Renal pelvis (tissue), 4 donors: ENCODE measurements around the gene KIF5A. TPM values are rescaled to one million over a fixed set of nuclear protein-coding genes. Genes with fewer than 3 reads are reported as not detected.
"Not testable (repeated sequence)": the region's sequence is repeated elsewhere in the genome, so short reads cannot be mapped to it uniquely, and the experiment has no call there.

Source experiments
- DNase-seq: peaks from one replicate; pipeline ENCODE4 v3.0.0-alpha.2; 2013
- polyA plus RNA-seq, 3 donors: library from polyadenylated mRNA; unstranded; fragments of 120-200 nt; gene quantifications; one replicate each; pipeline ENCODE4 v1.2.1, GENCODE V29; 2013; ENCODE audit not compliant: insufficient read length in 3 of 3

KIF5A gene
- polyA plus RNA-seq, 3 donors = 0.41 to 0.68 (median 0.65) TPM

GRCh38 chr12:57606399-57606798 is 56.6 kb downstream of the KIF5A start:
- DNase-seq = no peak

- no peak for DNase-seq
These were observed 57.0 kb downstream of the KIF5A start for GRCh38 chr12:57606821-57607220.

GRCh38 chr12:57607958-57608663 is 58.3 kb downstream of the KIF5A start:
- no peak for DNase-seq

GRCh38 chr12:57609101-57609780 is 59.4 kb downstream of the KIF5A start:
- no peak for DNase-seq

GRCh38 chr12:57609781-57610553 is 60.1 kb downstream of the KIF5A start:
- no peak for DNase-seq

- DNase-seq = no peak
These were observed 60.8 kb downstream of the KIF5A start for GRCh38 chr12:57610554-57611107.

GRCh38 chr12:57611108-57611826 is 61.4 kb downstream of the KIF5A start, which contains the start of gene ARHGEF25:
Gene ARHGEF25 (plus strand): TSS chr12:57611435. CDS start chr12:57611895, 460 bp downstream.
- no peak for DNase-seq

GRCh38 chr12:57611827-57612710 is 62.2 kb downstream of the KIF5A start:
- DNase-seq = no peak

GRCh38 chr12:57612711-57613426 is 63.0 kb downstream of the KIF5A start:
- no peak for DNase-seq

- DNase-seq = no peak
These were observed 63.7 kb downstream of the KIF5A start for GRCh38 chr12:57613427-57614109.

- no peak for DNase-seq
These were observed 64.5 kb downstream of the KIF5A start for GRCh38 chr12:57614178-57614947.

GRCh38 chr12:57614948-57615500 is 65.2 kb downstream of the KIF5A start:
- no peak for DNase-seq

GRCh38 chr12:57615637-57616036 is 65.8 kb downstream of the KIF5A start:
- no peak for DNase-seq

- DNase-seq = no peak
These were observed 66.7 kb downstream of the KIF5A start for GRCh38 chr12:57616383-57617101.

- DNase-seq = no peak
These were observed 68.1 kb downstream of the KIF5A start for GRCh38 chr12:57617942-57618341.

- DNase-seq = not testable (repeated sequence)
These were observed 68.6 kb downstream of the KIF5A start for GRCh38 chr12:57618431-57618830.

GRCh38 chr12:57618966-57619433 is 69.2 kb downstream of the KIF5A start:
- no peak for DNase-seq
